ENCODE data around the gene COPB1.
A peak's percentile ranks its signal among the peaks of the same experiment; 100 is the strongest.

Gene COPB1

GRCh38 chr11:14435717-14436512 is 63.7 kb downstream of the COPB1 start:
- peak; percentile 91 for DNase-seq (ENCODE audit: low read depth)
- TF ChIP-seq MYC (IDR thresholded peaks at IDR 0.05; ENCODE audit: low read depth, low read length) (peak; percentile 19; the same call in 1 of the 2 replicates), POLR2A (IDR thresholded peaks at IDR 0.05; ENCODE audit: extremely low read depth, insufficient read length) (no peak)
- H3K4me3 ChIP-seq (ENCODE audit: low read depth, low read length): no peak overlapping the region

GRCh38 chr11:14425621-14426020 is 74.0 kb downstream of the COPB1 start:
- TF ChIP-seq CTCF (IDR thresholded peaks at IDR 0.05; ENCODE audit: low read depth, low read length) (no peak), POLR2A (IDR thresholded peaks at IDR 0.05; ENCODE audit: extremely low read depth, insufficient read length) (no peak), MYC (IDR thresholded peaks at IDR 0.05; ENCODE audit: low read depth, low read length) (no peak), MAX (IDR thresholded peaks at IDR 0.05; ENCODE audit: low read depth, low read length) (no peak)
- no peak for DNase-seq (ENCODE audit: low read depth)
- no peak overlapping the region for H3K4me3 ChIP-seq (ENCODE audit: low read depth, low read length)

GRCh38 chr11:14424096-14424495 is 75.5 kb downstream of the COPB1 start:
- H3K4me3 ChIP-seq (ENCODE audit: low read depth, low read length): no peak overlapping the region
- TF ChIP-seq MYC (IDR thresholded peaks at IDR 0.05; ENCODE audit: low read depth, low read length) (no peak), MAX (IDR thresholded peaks at IDR 0.05; ENCODE audit: low read depth, low read length) (no peak), POLR2A (IDR thresholded peaks at IDR 0.05; ENCODE audit: extremely low read depth, insufficient read length) (no peak), CTCF (IDR thresholded peaks at IDR 0.05; ENCODE audit: low read depth, low read length) (no peak)
- DNase-seq (ENCODE audit: low read depth): no peak

- DNase-seq (ENCODE audit: low read depth): peak; percentile 64
- H3K4me3 ChIP-seq (ENCODE audit: low read depth, low read length): no peak overlapping the region
- TF ChIP-seq MYC (IDR thresholded peaks at IDR 0.05; ENCODE audit: low read depth, low read length) (no peak), MAX (IDR thresholded peaks at IDR 0.05; ENCODE audit: low read depth, low read length) (no peak), CTCF (IDR thresholded peaks at IDR 0.05; ENCODE audit: low read depth, low read length) (no peak), POLR2A (IDR thresholded peaks at IDR 0.05; ENCODE audit: extremely low read depth, insufficient read length) (no peak)
Observed at GRCh38 chr11:14423633-14424032, 76.0 kb downstream of the COPB1 start.

GRCh38 chr11:14422814-14423182 is 76.8 kb downstream of the COPB1 start:
- TF ChIP-seq MAX (IDR thresholded peaks at IDR 0.05; ENCODE audit: low read depth, low read length): no peak
- no peak for TF ChIP-seq POLR2A (IDR thresholded peaks at IDR 0.05; ENCODE audit: extremely low read depth, insufficient read length)
- no peak for TF ChIP-seq CTCF (IDR thresholded peaks at IDR 0.05; ENCODE audit: low read depth, low read length)
- TF ChIP-seq MYC (IDR thresholded peaks at IDR 0.05; ENCODE audit: low read depth, low read length): no peak
- DNase-seq (ENCODE audit: low read depth): no peak
- H3K4me3 ChIP-seq (ENCODE audit: low read depth, low read length): no peak overlapping the region

- DNase-seq (ENCODE audit: low read depth): no peak
- H3K4me3 ChIP-seq (ENCODE audit: low read depth, low read length): no peak overlapping the region
- TF ChIP-seq POLR2A (IDR thresholded peaks at IDR 0.05; ENCODE audit: extremely low read depth, insufficient read length) (no peak), MAX (IDR thresholded peaks at IDR 0.05; ENCODE audit: low read depth, low read length) (no peak), MYC (IDR thresholded peaks at IDR 0.05; ENCODE audit: low read depth, low read length) (no peak), CTCF (IDR thresholded peaks at IDR 0.05; ENCODE audit: low read depth, low read length) (no peak)
Observed at GRCh38 chr11:14422052-14422813, 77.4 kb downstream of the COPB1 start.
